T-cell (primary cell): ENCODE results near the gene FNBP1L. TPM values are rescaled to one million over a fixed set of nuclear protein-coding genes. Genes with fewer than 3 reads are reported as not detected.

Experiments
- ATAC-seq, 4 experiments: fragments of 200-7000 bp in 3 of 4; fragments of 150-1000 bp in 1 of 4; cut with Tn5 transposase; replicated peaks in 1 of 4; 1 replicate in 3 of 4; 2 replicates in 1 of 4; pipeline ENCODE4 v1.10.0; 2021; ENCODE audit warnings: moderate library complexity in 3 of 4, mild to moderate bottlenecking in 2 of 4, moderate number of reproducible peaks in 1 of 4
- CTCF ChIA-PET, 2 donors: fragments of 300-600 bp; sonication (Branson Sonifier 250); formaldehyde crosslinking; loops; one replicate each; lab custom pipeline; 2022; ENCODE audit warnings: antibody characterized with exemption in 2 of 2; lab: Charles Lee
- POLR2A ChIA-PET, 2 donors: fragments of 300-600 bp; sonication (Branson Sonifier 250); formaldehyde crosslinking; loops; one replicate each; lab custom pipeline; 2022; ENCODE audit warnings: antibody characterized with exemption in 2 of 2; lab: Charles Lee
- DNase-seq, 35 experiments: peaks; one replicate each; pipeline versions ENCODE4 v3.0.0 to v3.0.0-alpha.2; 2013 to 2023
- H3K27ac ChIP-seq: one replicate; pipeline ENCODE4 v1.5.1; 2013; ENCODE audit warnings: low read length
- H3K27me3 ChIP-seq, 2 experiments: replicated peaks in 1 of 2; 1 replicate in 1 of 2; 2 replicates in 1 of 2; pipeline versions ENCODE4 v1.6.1 to v1.7.0; 2013; ENCODE audit warnings: low read length in 1 of 2, mixed read lengths in 1 of 2; ENCODE audit not compliant: control insufficient read depth in 2 of 2, insufficient read depth in 2 of 2; ENCODE audit errors: extremely low read depth in 1 of 2
- H3K36me3 ChIP-seq, 2 donors: 1 replicate in 1 of 2; 2 replicates in 1 of 2; pipeline versions ENCODE4 v1.6.1 to v1.7.0; 2013; ENCODE audit warnings: low read length in 1 of 2; ENCODE audit not compliant: control insufficient read depth in 2 of 2, insufficient read depth in 1 of 2; ENCODE audit errors: extremely low read depth in 1 of 2
- H3K4me1 ChIP-seq, 2 experiments: 1 replicate in 1 of 2; 2 replicates in 1 of 2; pipeline versions ENCODE4 v1.6.1 to v1.7.0; 2013; ENCODE audit warnings: low read length in 2 of 2, mixed read lengths in 1 of 2; ENCODE audit not compliant: insufficient read depth in 2 of 2, control insufficient read depth in 1 of 2; ENCODE audit errors: extremely low read depth in 1 of 2
- H3K4me3 ChIP-seq, 2 donors: 1 replicate in 1 of 2; 2 replicates in 1 of 2; pipeline versions ENCODE4 v1.5.1 to v1.7.0; 2013; ENCODE audit warnings: mild to moderate bottlenecking in 2 of 2, low read length in 1 of 2, moderate library complexity in 1 of 2; ENCODE audit not compliant: control insufficient read depth in 1 of 2; ENCODE audit errors: extremely low read depth in 1 of 2
- H3K9me3 ChIP-seq: 2 replicates; pipeline ENCODE4 v1.7.0; 2013
- H3K27ac Mint-ChIP-seq, 2 donors: one replicate each; pipeline ENCODE4 v1.8.0; 2020 to 2021; ENCODE audit warnings: mild to moderate bottlenecking in 2 of 2, mixed read lengths in 2 of 2
- H3K27me3 Mint-ChIP-seq, 2 donors: one replicate each; pipeline ENCODE4 v1.8.0; 2021 to 2022; ENCODE audit warnings: mixed read lengths in 2 of 2
- H3K36me3 Mint-ChIP-seq: one replicate; pipeline ENCODE4 v1.8.0; 2021; ENCODE audit warnings: mixed read lengths
- H3K4me1 Mint-ChIP-seq, 3 donors: one replicate each; pipeline ENCODE4 v1.8.0; 2020 to 2022; ENCODE audit warnings: mixed read lengths in 3 of 3, mild to moderate bottlenecking in 1 of 3
- H3K4me3 Mint-ChIP-seq, 3 donors: one replicate each; pipeline ENCODE4 v1.8.0; 2020 to 2022; ENCODE audit warnings: mild to moderate bottlenecking in 3 of 3, mixed read lengths in 3 of 3, moderate library complexity in 3 of 3
- H3K9me3 Mint-ChIP-seq, 3 donors: one replicate each; pipeline ENCODE4 v1.8.0; 2020 to 2022; ENCODE audit warnings: mixed read lengths in 3 of 3
- WGBS: methylation state at CpG from one replicate; pipeline ENCODE4 v1.1.5; 2013; ENCODE audit warnings: missing lambda C conversion rate; ENCODE audit not compliant: insufficient coverage; 5-methylcytosine and 5-hydroxymethylcytosine counted together
- total RNA-seq, 35 experiments: library from RNA in 6 of 35; stranded (reverse) in 6 of 35; fragments of 120-200 nt in 1 of 35; gene quantifications; one replicate each; pipeline versions ENCODE4 v1.2.1 to v1.2.4 and lab custom pipeline; 2013 to 2026

The FNBP1L gene
- total RNA-seq, 5 donors from 2014 or later (not counting 1 experiment from before 2014, with no cell fraction given): 1.2 to 3.2 (median 1.6) TPM

- ATAC-seq: no peak
- Mint-ChIP-seq H3K4me3 (no peak overlapping the region), H3K4me1 (peaks cover 3 to 8% (median 4%) of the 10 kb centered on the region in 3 donors), H3K36me3 (no peaks in the 10 kb centered on the region), H3K27me3 (peaks cover 0 to 4% of the 10 kb centered on the region in 2 donors), H3K9me3 (no peaks in the 10 kb centered on the region), H3K27ac (no peak overlapping the region)
- ChIA-PET CTCF (no interaction called here), POLR2A (no interaction called here)
- no peaks in the 10 kb centered on the region for H3K4me1 ChIP-seq
- no peaks in the 10 kb centered on the region for H3K36me3 ChIP-seq
- H3K9me3 ChIP-seq: no peaks in the 10 kb centered on the region
- no peak overlapping the region for H3K4me3 ChIP-seq
- H3K27me3 ChIP-seq: no peaks in the 10 kb centered on the region
- DNase-seq: no peak
- WGBS: 83% methylated on average over 1 of the region's 1 CpG
- H3K27ac ChIP-seq: no peak overlapping the region
Measured at GRCh38 chr1:93502571-93502970, 54.7 kb downstream of the FNBP1L start.

GRCh38 chr1:93503163-93503562 is 55.2 kb downstream of the FNBP1L start:
- no peak overlapping the region for H3K4me3 Mint-ChIP-seq
- CTCF ChIA-PET: no interaction called here
- Histone ChIP-seq H3K9me3 (no peaks in the 10 kb centered on the region), H3K27me3 (peaks cover 0 to 3% of the 10 kb centered on the region in 2 experiments), H3K27ac (no peak overlapping the region), H3K4me1 (no peaks in the 10 kb centered on the region), H3K4me3 (no peak overlapping the region), H3K36me3 (no peaks in the 10 kb centered on the region)
- POLR2A ChIA-PET: no interaction called here
- ATAC-seq: no peak
- H3K4me1 Mint-ChIP-seq: peaks cover 3 to 8% (median 4%) of the 10 kb centered on the region in 3 donors
- no peaks in the 10 kb centered on the region for H3K36me3 Mint-ChIP-seq
- no CpG with 5 or more reads among the region's 3 CpGs for WGBS
- H3K9me3 Mint-ChIP-seq: no peaks in the 10 kb centered on the region
- peaks cover 0 to 3% of the 10 kb centered on the region in 2 donors for H3K27me3 Mint-ChIP-seq
- H3K27ac Mint-ChIP-seq: no peak overlapping the region
- no peak for DNase-seq

DNA sequence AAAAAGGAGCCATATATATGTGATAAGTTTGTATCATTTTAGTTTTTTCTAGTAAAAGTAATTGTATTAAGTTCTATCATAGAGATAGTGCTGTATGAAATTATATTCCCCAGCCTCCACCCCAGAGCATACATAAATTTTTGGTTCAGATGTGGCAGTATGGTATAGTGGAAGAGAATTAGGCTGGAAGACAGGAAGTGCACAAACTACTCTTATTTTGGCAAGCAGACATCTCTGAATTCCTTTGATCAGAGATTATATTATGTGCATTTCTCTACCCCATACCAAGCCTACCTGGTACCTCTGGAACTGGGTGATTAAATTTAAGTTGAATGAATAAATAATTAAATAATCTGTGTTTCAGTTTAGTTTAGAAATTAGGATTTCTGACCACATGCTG is 55.9 kb downstream of the FNBP1L start:
- Histone ChIP-seq H3K4me1 (no peaks in the 10 kb centered on the region), H3K36me3 (no peaks in the 10 kb centered on the region), H3K4me3 (no peak overlapping the region), H3K9me3 (no peaks in the 10 kb centered on the region), H3K27me3 (peaks cover 0 to 3% of the 10 kb centered on the region in 2 experiments), H3K27ac (no peak overlapping the region)
- Mint-ChIP-seq H3K27ac (no peak overlapping the region), H3K36me3 (no peaks in the 10 kb centered on the region), H3K9me3 (no peaks in the 10 kb centered on the region), H3K27me3 (peaks cover 0 to 3% of the 10 kb centered on the region in 2 donors), H3K4me3 (no peak overlapping the region), H3K4me1 (peaks cover 4 to 8% (median 4%) of the 10 kb centered on the region in 3 donors)
- no peak for ATAC-seq
- POLR2A ChIA-PET: no interaction called here
- CTCF ChIA-PET: interaction anchor here in 1 of 2 donors (0.5 kb wide), 1 partner anchor 32 kb away, joined by 5 read pairs; no protein-coding TSS in a partner anchor
- DNase-seq: no peak

GRCh38 chr1:93504247-93505033 is 56.5 kb downstream of the FNBP1L start:
- WGBS: 69% methylated on average over 6 of the region's 8 CpGs
- no peak overlapping the region for H3K4me3 ChIP-seq
- no peak overlapping the region for H3K27ac Mint-ChIP-seq
- H3K9me3 Mint-ChIP-seq: no peaks in the 10 kb centered on the region
- ChIA-PET POLR2A (no interaction called here), CTCF (interaction anchor here in 1 of 2 donors (0.5 kb wide), 1 partner anchor 31 kb away, joined by 5 read pairs; no protein-coding TSS in a partner anchor)
- H3K4me1 ChIP-seq: no peaks in the 10 kb centered on the region
- no peaks in the 10 kb centered on the region for H3K36me3 ChIP-seq
- H3K27me3 ChIP-seq: peaks cover 0 to 3% of the 10 kb centered on the region in 2 experiments
- DNase-seq (no peak), ATAC-seq (no peak)
- no peaks in the 10 kb centered on the region for H3K36me3 Mint-ChIP-seq
- no peaks in the 10 kb centered on the region for H3K9me3 ChIP-seq
- H3K4me3 Mint-ChIP-seq: no peak overlapping the region
- peaks cover 0 to 5% of the 10 kb centered on the region in 2 donors for H3K27me3 Mint-ChIP-seq
- peaks cover 7 to 9% (median 8%) of the 10 kb centered on the region in 3 donors for H3K4me1 Mint-ChIP-seq
- no peak overlapping the region for H3K27ac ChIP-seq

DNA sequence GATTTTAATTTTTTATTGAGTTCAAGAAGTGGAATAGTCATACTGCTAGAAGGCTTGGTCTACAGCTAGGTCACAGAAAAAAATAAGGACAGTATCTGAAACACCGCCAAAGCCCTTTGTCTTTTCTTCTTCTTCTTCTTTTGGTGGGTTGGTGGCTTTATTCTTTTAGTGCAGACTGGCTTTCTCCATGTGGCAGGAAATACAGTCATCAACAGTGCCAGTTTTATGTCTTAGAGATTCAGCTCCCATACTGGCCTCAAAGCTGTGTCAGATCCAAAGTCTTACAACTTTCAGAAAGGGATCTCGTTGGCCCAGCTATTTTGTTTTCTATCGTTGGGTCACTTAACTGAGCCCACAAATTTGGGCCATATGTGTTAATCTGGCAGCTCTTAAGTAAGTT is 58.2 kb downstream of the FNBP1L start:
- H3K4me3 Mint-ChIP-seq: no peak overlapping the region
- H3K27ac ChIP-seq: no peak overlapping the region
- ATAC-seq: no peak
- H3K36me3 Mint-ChIP-seq: no peaks in the 10 kb centered on the region
- H3K4me1 ChIP-seq: no peaks in the 10 kb centered on the region
- no peaks in the 10 kb centered on the region for H3K36me3 ChIP-seq
- H3K4me1 Mint-ChIP-seq: peaks cover 8 to 12% (median 9%) of the 10 kb centered on the region in 3 donors
- no peak overlapping the region for H3K4me3 ChIP-seq
- no peak overlapping the region for H3K27ac Mint-ChIP-seq
- H3K9me3 ChIP-seq: no peaks in the 10 kb centered on the region
- POLR2A ChIA-PET: no interaction called here
- WGBS: no CpG with 5 or more reads among the region's 3 CpGs
- DNase-seq: no peak
- no peaks in the 10 kb centered on the region for H3K9me3 Mint-ChIP-seq
- CTCF ChIA-PET: interaction anchor here in 1 of 2 donors (0.5 kb wide), 1 partner anchor 367 kb away, joined by 10 read pairs; no protein-coding TSS in a partner anchor
- peaks cover 0 to 11% of the 10 kb centered on the region in 2 donors for H3K27me3 Mint-ChIP-seq
- H3K27me3 ChIP-seq: peaks cover 0 to 3% of the 10 kb centered on the region in 2 experiments

GRCh38 chr1:93516164-93516563 is 68.2 kb downstream of the FNBP1L start:
- Mint-ChIP-seq H3K4me3 (no peak overlapping the region), H3K36me3 (no peaks in the 10 kb centered on the region), H3K4me1 (no peaks in the 10 kb centered on the region)

More at GRCh38 chr1:93516164-93516563, 68.2 kb downstream of the FNBP1L start:
- DNase-seq: no peak
- H3K27ac Mint-ChIP-seq: no peak overlapping the region
- WGBS: 82% methylated on average over 3 of the region's 5 CpGs
- ChIA-PET POLR2A (no interaction called here), CTCF (no interaction called here)
- Histone ChIP-seq H3K4me1 (no peaks in the 10 kb centered on the region), H3K27me3 (no peaks in the 10 kb centered on the region), H3K9me3 (no peaks in the 10 kb centered on the region), H3K36me3 (no peaks in the 10 kb centered on the region), H3K4me3 (no peak overlapping the region), H3K27ac (no peak overlapping the region)
- ATAC-seq: no peak
- no peaks in the 10 kb centered on the region for H3K9me3 Mint-ChIP-seq
- peaks cover 0 to 1% of the 10 kb centered on the region in 2 donors for H3K27me3 Mint-ChIP-seq
